Activated naive CD8-positive, alpha-beta T cell treated with anti-CD3 and anti-CD28 coated beads, Interleukin-2, amount 10 ng/mL, durations not matched to agents 7 days and 5 days (primary cell): ENCODE data around the gene RIN3. TPM values are rescaled to one million over a fixed set of nuclear protein-coding genes. Genes with fewer than 3 reads are reported as not detected.
A peak's percentile ranks its signal among the peaks of the same experiment; 100 is the strongest.

Experiments used
- ATAC-seq: fragments of 150-1000 bp; cut with Tn5 transposase; one replicate; pipeline ENCODE4 v1.10.0; 2021; ENCODE audit warnings: low read depth, moderate library complexity
- POLR2A ChIA-PET: fragments of 350-600 bp; sonication (Branson Sonifier 250); formaldehyde crosslinking; loops from one replicate; lab custom pipeline; 2021; ENCODE audit warnings: antibody characterized with exemption; lab: Charles Lee
- DNase-seq: peaks from one replicate; pipeline ENCODE4 v3.0.0; 2021
- H3K27ac Mint-ChIP-seq: one replicate; pipeline ENCODE4 v1.8.0; 2022; ENCODE audit warnings: mild to moderate bottlenecking, mixed read lengths
- H3K27me3 Mint-ChIP-seq: one replicate; pipeline ENCODE4 v1.8.0; 2022; ENCODE audit warnings: mild to moderate bottlenecking, moderate library complexity, mixed read lengths
- H3K36me3 Mint-ChIP-seq: one replicate; pipeline ENCODE4 v1.8.0; 2021; ENCODE audit warnings: mild to moderate bottlenecking, mixed read lengths
- H3K4me1 Mint-ChIP-seq: one replicate; pipeline ENCODE4 v1.8.0; 2021; ENCODE audit warnings: mixed read lengths
- H3K4me3 Mint-ChIP-seq: one replicate; pipeline ENCODE4 v1.8.0; 2022; ENCODE audit warnings: mild to moderate bottlenecking, moderate library complexity, mixed read lengths
- H3K9me3 Mint-ChIP-seq: one replicate; pipeline ENCODE4 v1.8.0; 2021; ENCODE audit warnings: mixed read lengths
- total RNA-seq, 2 experiments: library from RNA; stranded (reverse); gene quantifications; one replicate each; pipeline ENCODE4 v1.2.3, GENCODE V29; 2021

RIN3 gene
- total RNA-seq, 2 experiments from 2014 or later = 80.5 to 80.9 TPM

GRCh38 chr14:92549859-92550230 is 36.3 kb downstream of the RIN3 start:
- H3K27me3 Mint-ChIP-seq = no peaks in the 10 kb centered on the region
- POLR2A ChIA-PET = no interaction called here
- no peak for DNase-seq
- peaks cover 29% of the 10 kb centered on the region for H3K4me1 Mint-ChIP-seq
- no peaks in the 10 kb centered on the region for H3K9me3 Mint-ChIP-seq
- peaks cover 9% of the 10 kb centered on the region for H3K36me3 Mint-ChIP-seq
- H3K4me3 Mint-ChIP-seq = no peak overlapping the region
- ATAC-seq = no peak
- H3K27ac Mint-ChIP-seq = no peak overlapping the region

DNA sequence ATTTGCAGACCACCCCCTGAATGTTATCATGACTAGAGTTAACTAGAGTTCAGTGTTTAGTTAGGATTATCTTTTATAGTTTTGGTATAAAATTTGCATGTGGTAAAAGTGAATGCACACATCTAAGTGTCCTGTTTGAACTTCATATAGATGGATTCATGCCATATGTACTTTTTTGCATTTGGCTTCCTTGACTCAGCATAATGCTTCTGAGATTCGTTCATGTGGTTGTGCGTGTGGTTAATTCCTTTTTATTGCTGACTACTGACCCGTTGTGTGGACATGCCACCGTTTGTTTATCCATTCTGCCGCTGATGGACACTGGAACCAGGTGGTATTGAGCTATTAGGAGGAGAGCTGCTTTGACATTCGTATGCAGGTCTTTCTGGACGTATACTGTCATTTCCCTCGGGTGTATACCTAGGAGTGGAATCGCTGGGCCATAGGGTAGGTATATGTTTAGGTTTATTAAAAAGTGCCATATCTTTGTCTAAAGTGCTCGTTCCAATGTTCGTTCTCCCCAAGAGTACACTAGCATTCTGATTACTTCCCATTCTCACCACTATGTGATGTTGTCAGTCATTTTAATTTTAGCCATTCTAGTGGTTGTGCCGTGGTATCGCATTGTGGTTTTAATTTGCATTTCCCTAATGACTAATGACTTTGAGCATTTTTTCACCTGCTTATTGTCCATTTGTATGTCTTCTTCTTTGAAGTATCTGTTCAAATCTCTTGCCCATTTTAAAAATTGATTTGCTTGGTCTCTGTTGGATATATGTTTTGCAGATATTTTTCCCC is 37.7 kb downstream of the RIN3 start:
- DNase-seq (no peak), ATAC-seq (no peak)
- peak overlapping the region; percentile 15 for H3K4me3 Mint-ChIP-seq
- peaks cover 42% of the 10 kb centered on the region for H3K4me1 Mint-ChIP-seq
- POLR2A ChIA-PET = interaction anchor here (0.5 kb wide), 1 partner anchor 16 kb away, joined by 3 read pairs; no protein-coding TSS in a partner anchor
- peaks cover 13% of the 10 kb centered on the region for H3K36me3 Mint-ChIP-seq
- no peaks in the 10 kb centered on the region for H3K9me3 Mint-ChIP-seq
- H3K27me3 Mint-ChIP-seq = no peaks in the 10 kb centered on the region
- H3K27ac Mint-ChIP-seq = peak overlapping the region; percentile 4

- no peak overlapping the region for H3K4me3 Mint-ChIP-seq
- H3K27me3 Mint-ChIP-seq = no peaks in the 10 kb centered on the region
- ATAC-seq (peak; percentile 17), DNase-seq (no peak)
- H3K36me3 Mint-ChIP-seq = peaks cover 18% of the 10 kb centered on the region
- H3K27ac Mint-ChIP-seq = peak overlapping the region; percentile 28
- POLR2A ChIA-PET = no interaction called here
- no peaks in the 10 kb centered on the region for H3K9me3 Mint-ChIP-seq
- H3K4me1 Mint-ChIP-seq = peaks cover 51% of the 10 kb centered on the region
These were observed 38.5 kb downstream of the RIN3 start for GRCh38 chr14:92552066-92552465.

DNA sequence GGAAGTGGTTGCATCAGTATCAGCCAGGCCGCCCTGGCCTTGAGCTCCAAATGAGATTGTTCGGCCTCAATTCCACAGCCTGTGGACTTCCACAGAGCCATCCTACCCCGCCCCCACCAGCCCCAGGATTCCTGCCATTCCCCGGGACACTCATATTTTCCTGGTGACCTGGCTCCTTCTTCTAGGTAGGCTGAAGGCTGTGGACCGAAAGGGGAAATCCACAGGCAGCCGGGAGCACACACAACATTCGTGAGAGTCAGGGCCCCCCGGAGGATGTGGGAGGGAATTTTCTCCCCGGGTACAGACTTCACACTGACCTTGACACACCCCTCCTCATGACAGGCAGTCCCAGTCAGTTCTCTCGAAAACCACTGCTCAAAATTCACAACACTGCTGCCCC is 39.9 kb downstream of the RIN3 start:
- POLR2A ChIA-PET = no interaction called here
- H3K9me3 Mint-ChIP-seq = no peaks in the 10 kb centered on the region
- no peak overlapping the region for H3K4me3 Mint-ChIP-seq
- H3K27ac Mint-ChIP-seq = no peak overlapping the region
- no peak for ATAC-seq
- H3K36me3 Mint-ChIP-seq = peaks cover 29% of the 10 kb centered on the region
- H3K4me1 Mint-ChIP-seq = peaks cover 52% of the 10 kb centered on the region
- DNase-seq = no peak
- H3K27me3 Mint-ChIP-seq = no peaks in the 10 kb centered on the region

DNA sequence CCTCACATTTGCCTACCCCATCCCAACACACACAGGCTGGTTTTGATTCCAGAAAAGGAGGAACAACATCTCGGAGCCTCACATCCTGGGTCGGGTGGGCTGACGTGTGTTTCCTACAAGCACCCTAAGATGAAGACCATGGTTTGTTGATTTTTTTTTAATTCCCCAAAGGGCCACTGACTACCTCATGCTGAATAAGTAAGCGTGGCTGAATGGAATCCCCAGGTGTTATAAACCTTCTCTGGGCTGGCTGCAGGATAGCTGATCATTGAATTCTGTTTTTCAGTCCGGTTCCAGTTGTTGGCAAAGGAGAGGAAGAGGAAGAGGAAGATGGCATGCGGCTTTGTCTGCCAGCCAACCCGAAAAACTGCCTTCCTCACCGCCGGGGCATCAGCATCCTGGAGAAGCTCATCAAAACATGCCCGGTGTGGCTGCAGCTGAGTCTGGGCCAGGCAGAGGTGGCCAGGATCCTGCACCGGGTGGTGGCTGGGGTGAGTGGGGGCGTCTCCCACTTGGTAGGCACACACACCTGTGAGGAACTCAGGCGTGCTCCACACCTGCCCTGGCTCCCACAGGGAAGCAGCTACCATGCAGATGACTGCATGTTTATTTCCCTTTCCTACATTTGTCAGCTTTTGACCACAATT is 42.0 kb downstream of the RIN3 start:
- peak; percentile 18 for ATAC-seq
- peaks cover 58% of the 10 kb centered on the region for H3K4me1 Mint-ChIP-seq

DNA sequence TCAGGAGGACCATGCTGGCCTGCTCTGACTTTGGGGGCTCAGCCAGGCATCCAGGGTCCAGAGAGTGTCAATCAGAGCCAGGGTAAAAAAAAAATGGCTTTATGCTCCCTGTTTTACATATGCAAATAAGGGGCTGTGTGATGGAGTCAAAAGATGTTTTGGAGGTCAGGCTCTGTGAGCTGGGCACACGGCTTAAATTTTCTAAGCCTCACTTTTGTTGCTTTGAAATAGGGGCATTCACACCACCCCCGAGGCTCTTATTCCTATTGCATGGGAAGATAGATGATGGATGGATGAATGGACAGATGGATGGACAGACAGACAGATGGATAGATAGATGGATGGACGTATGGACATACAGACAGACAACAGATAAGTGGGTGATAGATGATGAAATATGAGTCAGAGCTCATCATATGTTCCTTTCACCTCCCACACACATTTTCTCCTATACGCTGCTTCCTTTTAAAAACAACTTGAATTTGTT is 42.7 kb downstream of the RIN3 start:
- H3K9me3 Mint-ChIP-seq = no peaks in the 10 kb centered on the region
- peak overlapping the region; percentile 28 for H3K27ac Mint-ChIP-seq
- DNase-seq (no peak), ATAC-seq (no peak)
- peak overlapping the region; percentile 9 for H3K4me3 Mint-ChIP-seq
- no peaks in the 10 kb centered on the region for H3K27me3 Mint-ChIP-seq
- peaks cover 38% of the 10 kb centered on the region for H3K36me3 Mint-ChIP-seq
- H3K4me1 Mint-ChIP-seq = peaks cover 54% of the 10 kb centered on the region
- POLR2A ChIA-PET = interaction anchor here (1.9 kb wide), 1 partner anchor 30 kb away, joined by 8 read pairs; no protein-coding TSS in a partner anchor

More for the DNA sequence above, 42.0 kb downstream of the RIN3 start:
- peak overlapping the region; percentile 23 for H3K4me3 Mint-ChIP-seq
- H3K9me3 Mint-ChIP-seq = no peaks in the 10 kb centered on the region
- peaks cover 38% of the 10 kb centered on the region for H3K36me3 Mint-ChIP-seq
- POLR2A ChIA-PET = interaction anchor here (1.7 to 1.9 kb wide), 2 partner anchors 31 kb away, joined by 4 to 8 read pairs; no protein-coding TSS in a partner anchor
- no peaks in the 10 kb centered on the region for H3K27me3 Mint-ChIP-seq
- peak overlapping the region; percentile 59 for H3K27ac Mint-ChIP-seq
- DNase-seq = no peak

- Mint-ChIP-seq H3K36me3 (peaks cover 39% of the 10 kb centered on the region), H3K4me3 (peak overlapping the region; percentile 21), H3K27me3 (no peaks in the 10 kb centered on the region), H3K27ac (no peak overlapping the region), H3K9me3 (no peaks in the 10 kb centered on the region), H3K4me1 (peaks cover 53% of the 10 kb centered on the region)
- DNase-seq (no peak), ATAC-seq (no peak)
- POLR2A ChIA-PET = no interaction called here
These were observed 43.4 kb downstream of the RIN3 start for GRCh38 chr14:92556863-92557543.

GRCh38 chr14:92557544-92557912 is 43.9 kb downstream of the RIN3 start:
- peaks cover 45% of the 10 kb centered on the region for H3K36me3 Mint-ChIP-seq
- POLR2A ChIA-PET = no interaction called here
- DNase-seq (no peak), ATAC-seq (no peak)
- no peak overlapping the region for H3K4me3 Mint-ChIP-seq
- H3K4me1 Mint-ChIP-seq = peaks cover 57% of the 10 kb centered on the region
- H3K27me3 Mint-ChIP-seq = no peaks in the 10 kb centered on the region
- no peaks in the 10 kb centered on the region for H3K9me3 Mint-ChIP-seq
- no peak overlapping the region for H3K27ac Mint-ChIP-seq

GRCh38 chr14:92558319-92558718 is 44.7 kb downstream of the RIN3 start:
- H3K27ac Mint-ChIP-seq = no peak overlapping the region
- peaks cover 60% of the 10 kb centered on the region for H3K4me1 Mint-ChIP-seq
- ATAC-seq (no peak), DNase-seq (no peak)
- no peak overlapping the region for H3K4me3 Mint-ChIP-seq
- H3K36me3 Mint-ChIP-seq = peaks cover 45% of the 10 kb centered on the region
- POLR2A ChIA-PET = no interaction called here
- H3K27me3 Mint-ChIP-seq = no peaks in the 10 kb centered on the region
- no peaks in the 10 kb centered on the region for H3K9me3 Mint-ChIP-seq

DNA sequence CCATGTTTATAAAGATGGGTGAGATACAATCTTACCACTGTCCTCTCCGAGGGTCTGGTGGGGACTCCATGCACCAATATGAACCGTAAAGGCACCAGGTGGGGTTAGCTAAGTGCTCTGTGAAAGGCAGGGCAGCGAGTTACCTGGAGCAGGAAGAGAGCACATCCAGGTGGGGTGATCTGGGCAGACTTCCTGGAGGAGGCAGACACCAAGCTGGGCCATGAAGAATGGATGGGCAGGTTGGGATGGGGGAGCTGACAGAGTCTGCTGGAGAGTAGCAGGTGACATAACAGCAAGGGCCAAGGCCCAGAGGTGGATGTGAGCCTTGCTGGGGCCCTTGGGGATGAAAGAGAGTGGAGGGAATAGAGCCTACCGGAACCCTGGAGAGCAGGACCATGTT is 45.9 kb downstream of the RIN3 start:
- peaks cover 46% of the 10 kb centered on the region for H3K36me3 Mint-ChIP-seq
- H3K27ac Mint-ChIP-seq = peak overlapping the region; percentile 20
- H3K4me3 Mint-ChIP-seq = no peak overlapping the region
- ATAC-seq = no peak
- POLR2A ChIA-PET = no interaction called here
- peaks cover 68% of the 10 kb centered on the region for H3K4me1 Mint-ChIP-seq
- no peaks in the 10 kb centered on the region for H3K27me3 Mint-ChIP-seq
- no peak for DNase-seq
- H3K9me3 Mint-ChIP-seq = no peaks in the 10 kb centered on the region

GRCh38 chr14:92560106-92560865 is 46.7 kb downstream of the RIN3 start:
- Mint-ChIP-seq H3K9me3 (no peaks in the 10 kb centered on the region), H3K27ac (no peak overlapping the region), H3K36me3 (peaks cover 53% of the 10 kb centered on the region), H3K4me3 (no peak overlapping the region), H3K27me3 (no peaks in the 10 kb centered on the region), H3K4me1 (peaks cover 70% of the 10 kb centered on the region)
- no peak for DNase-seq
- ATAC-seq = peak; percentile 22
- POLR2A ChIA-PET = interaction anchor here (0.8 to 1.0 kb wide), 2 partner anchors 25 to 26 kb away, joined by 3 to 4 read pairs; no protein-coding TSS in a partner anchor

DNA sequence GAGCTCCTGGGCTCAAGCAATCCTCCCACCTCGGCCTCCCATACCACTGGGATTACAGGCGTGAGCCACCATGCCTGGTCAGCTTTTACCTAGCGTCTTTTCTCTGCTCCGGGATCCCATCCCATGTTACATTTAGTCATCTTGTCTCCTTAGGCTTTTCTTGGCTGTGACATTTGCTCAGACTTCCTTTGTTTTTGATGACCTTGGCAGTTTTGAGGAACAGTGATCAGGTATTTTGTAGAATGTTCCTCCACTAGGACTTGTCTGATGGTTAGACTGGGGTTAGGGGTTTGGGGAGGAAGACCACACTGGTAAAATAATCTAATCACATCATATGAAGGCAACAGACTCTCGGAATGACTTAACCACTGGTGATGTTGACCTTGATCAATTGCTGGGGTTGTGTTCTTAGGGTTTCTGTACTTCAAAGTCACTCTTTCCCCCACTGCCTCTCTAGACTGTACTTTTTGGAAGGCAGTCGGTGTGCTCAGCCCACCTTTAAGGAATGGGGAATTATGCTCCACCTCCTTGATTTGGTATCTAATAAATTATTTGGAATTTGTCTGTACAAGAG is 48.4 kb downstream of the RIN3 start:
- Mint-ChIP-seq H3K27me3 (no peaks in the 10 kb centered on the region), H3K4me1 (peaks cover 56% of the 10 kb centered on the region), H3K4me3 (no peak overlapping the region), H3K9me3 (peaks cover 4% of the 10 kb centered on the region), H3K27ac (no peak overlapping the region), H3K36me3 (peaks cover 59% of the 10 kb centered on the region)
- no peak for DNase-seq
- POLR2A ChIA-PET = no interaction called here
- no peak for ATAC-seq
